HEK293T (cell line): ENCODE results near the gene WWC2.

ENCODE experiments used
- CTCF ChIA-PET: fragments of 350-600 bp; formaldehyde crosslinking; extraction: SDS; loops from one replicate; lab custom pipeline; 2021; ENCODE audit warnings: antibody characterized with exemption, inconsistent platforms; lab: Yijun Ruan, JAX
- POLR2A ChIA-PET: fragments of 350-600 bp; formaldehyde crosslinking; extraction: SDS; loops from one replicate; lab custom pipeline; 2020; ENCODE audit warnings: antibody characterized with exemption, inconsistent platforms; lab: Yijun Ruan, JAX
- DNase-seq: peaks from one replicate; pipeline ENCODE4 v3.0.0; 2012; ENCODE audit warnings: mixed read lengths; ENCODE audit errors: extremely low spot score
- ARNT ChIP-seq: fragments of 450-650 bp; IDR thresholded peaks from 2 replicates; pipeline ENCODE4 v1.6.1; 2017; ENCODE audit warnings: mild to moderate bottlenecking
- BHLHE40 ChIP-seq: fragments of 450-650 bp; IDR thresholded peaks from 2 replicates; pipeline ENCODE4 v1.6.1; 2016; ENCODE audit warnings: mild to moderate bottlenecking, moderate library complexity, borderline replicate concordance
- CTBP1 ChIP-seq: fragments of 450-650 bp; IDR thresholded peaks from 2 replicates; pipeline ENCODE4 v1.6.1; 2016; ENCODE audit warnings: borderline replicate concordance
- ELF4 ChIP-seq: fragments of 450-650 bp; IDR thresholded peaks from 2 replicates; pipeline ENCODE4 v1.6.1; 2017; ENCODE audit warnings: antibody characterized with exemption
- FOXA1 ChIP-seq: fragments of 450-650 bp; IDR thresholded peaks from 2 replicates; pipeline ENCODE4 v1.6.1; 2016; ENCODE audit warnings: mild to moderate bottlenecking
- FOXK2 ChIP-seq: fragments of 450-650 bp; IDR thresholded peaks from 2 replicates; pipeline ENCODE4 v1.6.1; 2016; ENCODE audit warnings: mild to moderate bottlenecking
- FOXM1 ChIP-seq: fragments of 450-650 bp; IDR thresholded peaks from 2 replicates; pipeline ENCODE4 v1.6.1; 2017; ENCODE audit warnings: mild to moderate bottlenecking, borderline replicate concordance
- HDGF ChIP-seq: fragments of 450-650 bp; IDR thresholded peaks from 2 replicates; pipeline ENCODE4 v1.6.1; 2017; ENCODE audit warnings: antibody characterized with exemption, borderline replicate concordance
- L3MBTL2 ChIP-seq: fragments of 450-650 bp; conservative IDR thresholded peaks from 2 replicates; pipeline ENCODE4 v1.6.1; 2016; ENCODE audit warnings: mild to moderate bottlenecking
- LEF1 ChIP-seq: fragments of 450-650 bp; IDR thresholded peaks from 2 replicates; pipeline ENCODE4 v1.6.1; 2017; ENCODE audit warnings: mild to moderate bottlenecking, borderline replicate concordance
- NFRKB ChIP-seq: fragments of 450-650 bp; IDR thresholded peaks from 2 replicates; pipeline ENCODE4 v1.6.1; 2016; ENCODE audit warnings: mild to moderate bottlenecking, moderate library complexity
- PKNOX1 ChIP-seq: fragments of 450-650 bp; IDR thresholded peaks from 2 replicates; pipeline ENCODE4 v1.6.1; 2016
- SP1 ChIP-seq: fragments of 450-650 bp; IDR thresholded peaks from 2 replicates; pipeline ENCODE4 v1.6.1; 2017
- SUZ12 ChIP-seq: fragments of 450-650 bp; IDR thresholded peaks from 2 replicates; pipeline ENCODE4 v1.6.1; 2016; ENCODE audit warnings: mild to moderate bottlenecking
- TARDBP ChIP-seq: fragments of 450-650 bp; IDR thresholded peaks from 2 replicates; pipeline ENCODE4 v1.6.1; 2016
- ZNF384 ChIP-seq: fragments of 450-650 bp; IDR thresholded peaks from 2 replicates; pipeline ENCODE4 v1.6.1; 2016

WWC2 gene

GRCh38 chr4:183141997-183142396, 42.9 kb downstream of the WWC2 start:
- CTCF ChIA-PET = interaction anchor here (1.0 to 1.3 kb wide), 2 partner anchors 69 to 203 kb away, joined by 3 read pairs; no protein-coding TSS in a partner anchor

GRCh38 chr4:183142571-183143550, 43.8 kb downstream of the WWC2 start:
- POLR2A ChIA-PET = no interaction called here
- DNase-seq = peak; percentile 15
- no peak for TF ChIP-seq FOXA1
- TF ChIP-seq LEF1 = no peak
- peak; percentile 42; the same call in 1 of the 2 replicates for TF ChIP-seq PKNOX1
- no peak for TF ChIP-seq ARNT
- CTCF ChIA-PET = no interaction called here

More at GRCh38 chr4:183141997-183142396, 42.9 kb downstream of the WWC2 start:
- DNase-seq = no peak
- TF ChIP-seq PKNOX1 (no peak), HDGF (no peak), L3MBTL2 (no peak), BHLHE40 (no peak), ARNT (no peak), FOXA1 (no peak), SP1 (no peak), FOXK2 (no peak), ELF4 (no peak), NFRKB (no peak), TARDBP (no peak), FOXM1 (no peak), LEF1 (no peak), ZNF384 (no peak), SUZ12 (no peak)
- POLR2A ChIA-PET = no interaction called here

GRCh38 chr4:183144787-183145186, 45.7 kb downstream of the WWC2 start:
- no peak for TF ChIP-seq LEF1
- TF ChIP-seq BHLHE40 = no peak
- TF ChIP-seq FOXA1 = no peak
- TF ChIP-seq PKNOX1 = no peak
- no peak for TF ChIP-seq NFRKB
- no peak for TF ChIP-seq TARDBP
- TF ChIP-seq CTBP1 = no peak
- no peak for TF ChIP-seq SP1
- TF ChIP-seq ZNF384 = no peak
- TF ChIP-seq L3MBTL2 = no peak
- no peak for TF ChIP-seq HDGF
- TF ChIP-seq ARNT = no peak
- TF ChIP-seq FOXM1 = no peak
- TF ChIP-seq SUZ12 = no peak
- no peak for TF ChIP-seq FOXK2
- TF ChIP-seq ELF4 = no peak
- ChIA-PET CTCF (no interaction called here), POLR2A (no interaction called here)
- DNase-seq = no peak

- DNase-seq = no peak
- CTCF ChIA-PET = interaction anchor here (0.6 to 1.0 kb wide), 4 partner anchors 73 to 340 kb away, joined by 3 read pairs; no protein-coding TSS in a partner anchor
- no peak for TF ChIP-seq FOXA1
- TF ChIP-seq PKNOX1 = 0 out of 2 replicates have a peak, but pooled peaks have one; percentile 16
- POLR2A ChIA-PET = no interaction called here
Observed at GRCh38 chr4:183145773-183146172, 46.7 kb downstream of the WWC2 start.

GRCh38 chr4:183146478-183146877, 47.4 kb downstream of the WWC2 start:
- CTCF ChIA-PET = interaction anchor here (0.7 to 1.0 kb wide), 2 partner anchors 73 to 341 kb away, joined by 3 read pairs; no protein-coding TSS in a partner anchor
- POLR2A ChIA-PET = no interaction called here
- no peak for TF ChIP-seq HDGF
- TF ChIP-seq ELF4 = no peak
- TF ChIP-seq LEF1 = no peak
- no peak for TF ChIP-seq SUZ12
- TF ChIP-seq BHLHE40 = no peak
- no peak for TF ChIP-seq L3MBTL2
- no peak for TF ChIP-seq TARDBP
- TF ChIP-seq SP1 = no peak
- TF ChIP-seq ARNT = no peak
- no peak for TF ChIP-seq PKNOX1
- TF ChIP-seq FOXM1 = no peak
- no peak for TF ChIP-seq FOXK2
- TF ChIP-seq CTBP1 = no peak
- TF ChIP-seq ZNF384 = no peak
- TF ChIP-seq FOXA1 = no peak
- TF ChIP-seq NFRKB = no peak
- no peak for DNase-seq
